ENCODE measurements around the gene NEURL4.

DNA sequence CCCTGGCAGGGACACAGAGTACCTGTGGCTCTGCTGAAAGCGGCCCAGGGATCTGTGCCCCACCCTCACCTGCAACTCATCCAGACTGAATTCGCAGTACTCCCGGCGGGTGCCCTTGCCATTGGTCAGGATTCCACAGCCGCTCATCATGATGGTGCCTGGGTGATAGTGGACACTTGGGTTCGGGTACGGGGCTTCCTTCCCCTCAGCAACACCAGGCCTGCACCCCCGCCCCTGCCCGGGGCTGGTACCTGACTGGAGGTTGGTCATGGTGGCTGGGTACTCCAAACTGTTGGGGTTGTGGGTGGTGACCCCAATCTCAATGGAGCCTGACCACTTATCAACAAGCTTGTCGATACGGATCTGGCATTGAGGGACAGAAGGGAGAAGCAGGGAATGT lies 2.9 kb downstream of the NEURL4 start:
- TF ChIP-seq, protein P1, sequence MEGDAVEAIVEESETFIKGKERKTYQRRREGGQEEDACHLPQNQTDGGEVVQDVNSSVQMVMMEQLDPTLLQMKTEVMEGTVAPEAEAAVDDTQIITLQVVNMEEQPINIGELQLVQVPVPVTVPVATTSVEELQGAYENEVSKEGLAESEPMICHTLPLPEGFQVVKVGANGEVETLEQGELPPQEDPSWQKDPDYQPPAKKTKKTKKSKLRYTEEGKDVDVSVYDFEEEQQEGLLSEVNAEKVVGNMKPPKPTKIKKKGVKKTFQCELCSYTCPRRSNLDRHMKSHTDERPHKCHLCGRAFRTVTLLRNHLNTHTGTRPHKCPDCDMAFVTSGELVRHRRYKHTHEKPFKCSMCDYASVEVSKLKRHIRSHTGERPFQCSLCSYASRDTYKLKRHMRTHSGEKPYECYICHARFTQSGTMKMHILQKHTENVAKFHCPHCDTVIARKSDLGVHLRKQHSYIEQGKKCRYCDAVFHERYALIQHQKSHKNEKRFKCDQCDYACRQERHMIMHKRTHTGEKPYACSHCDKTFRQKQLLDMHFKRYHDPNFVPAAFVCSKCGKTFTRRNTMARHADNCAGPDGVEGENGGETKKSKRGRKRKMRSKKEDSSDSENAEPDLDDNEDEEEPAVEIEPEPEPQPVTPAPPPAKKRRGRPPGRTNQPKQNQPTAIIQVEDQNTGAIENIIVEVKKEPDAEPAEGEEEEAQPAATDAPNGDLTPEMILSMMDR (IDR thresholded peaks at IDR 0.05; ENCODE audit: extremely low read depth in 1 of 2, insufficient read depth in 1 of 2, low read depth in 1 of 2, low read length in 2 of 2), result no peak
- TF ChIP-seq EZH2 (IDR thresholded peaks at IDR 0.05; ENCODE audit: borderline replicate concordance, low read depth, low read length, severe bottlenecking), result no peak

All from endothelial cell of umbilical vein (primary cell).